ENCODE data around the gene ENTR1.
"Not testable (repeated sequence)": the region's sequence is repeated elsewhere in the genome, so short reads cannot be mapped to it uniquely, and the experiment has no call there.

ENTR1 gene

DNA sequence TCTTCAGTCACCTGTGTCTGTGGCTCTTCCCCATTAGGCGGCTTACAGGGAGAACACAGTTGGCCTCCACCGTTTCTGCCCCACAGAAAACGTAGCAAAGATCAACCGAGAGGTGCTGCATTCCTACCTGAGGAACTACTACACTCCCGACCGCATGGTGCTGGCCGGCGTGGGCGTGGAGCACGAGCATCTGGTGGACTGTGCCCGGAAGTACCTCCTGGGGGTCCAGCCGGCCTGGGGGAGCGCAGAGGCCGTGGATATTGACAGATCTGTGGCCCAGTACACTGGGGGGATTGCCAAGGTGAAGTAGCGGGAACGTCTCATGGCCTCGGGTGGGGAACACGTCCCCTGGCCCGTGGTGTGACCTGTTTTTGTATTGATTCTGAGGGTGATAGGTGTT, 6.5 kb upstream of the ENTR1 start:
- DNase-seq, result no peak

DNA sequence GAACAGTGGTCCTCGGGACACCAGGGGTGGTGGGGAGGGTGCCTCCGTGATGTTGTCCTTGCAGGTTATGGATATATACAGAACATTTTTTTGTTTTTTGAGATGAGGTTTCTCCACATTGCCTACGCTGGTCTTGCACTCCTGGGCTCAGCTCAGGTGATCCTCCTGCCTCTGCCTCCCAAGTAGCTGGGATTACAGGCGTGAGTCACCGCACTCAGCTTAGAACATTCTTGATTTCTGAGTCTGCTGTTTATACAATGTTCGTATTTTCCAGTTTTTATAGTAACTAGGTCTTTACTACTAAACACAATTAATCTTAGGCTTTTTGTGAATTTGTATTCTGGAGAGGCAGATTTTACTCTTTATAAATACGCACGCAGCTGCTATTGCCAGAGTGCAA, 6.0 kb upstream of the ENTR1 start:
- no peak for DNase-seq

GRCh38 chr9:136412962-136413361, 2.5 kb upstream of the ENTR1 start:
- no peak for DNase-seq

DNA sequence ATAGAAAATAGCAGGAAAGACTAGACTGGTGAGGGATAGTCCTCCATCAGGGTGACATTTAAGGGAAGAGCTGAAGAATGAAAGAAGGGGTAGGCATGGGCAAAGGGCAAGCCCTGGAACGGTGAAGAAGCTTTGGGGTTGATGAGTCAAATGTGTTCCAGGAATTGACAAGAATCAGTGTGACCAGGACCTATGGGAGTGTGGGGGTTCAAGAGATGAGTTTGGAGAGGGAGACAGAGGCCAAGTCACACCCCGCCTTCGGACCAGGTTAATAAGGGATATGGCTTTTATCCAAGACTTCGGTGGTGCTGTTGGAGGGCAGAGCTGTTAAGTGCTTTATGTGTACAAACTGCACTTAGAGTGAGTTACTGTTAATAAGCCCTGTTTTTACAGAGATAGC, 964 bp upstream of the ENTR1 start:
- DNase-seq, result no peak

DNA sequence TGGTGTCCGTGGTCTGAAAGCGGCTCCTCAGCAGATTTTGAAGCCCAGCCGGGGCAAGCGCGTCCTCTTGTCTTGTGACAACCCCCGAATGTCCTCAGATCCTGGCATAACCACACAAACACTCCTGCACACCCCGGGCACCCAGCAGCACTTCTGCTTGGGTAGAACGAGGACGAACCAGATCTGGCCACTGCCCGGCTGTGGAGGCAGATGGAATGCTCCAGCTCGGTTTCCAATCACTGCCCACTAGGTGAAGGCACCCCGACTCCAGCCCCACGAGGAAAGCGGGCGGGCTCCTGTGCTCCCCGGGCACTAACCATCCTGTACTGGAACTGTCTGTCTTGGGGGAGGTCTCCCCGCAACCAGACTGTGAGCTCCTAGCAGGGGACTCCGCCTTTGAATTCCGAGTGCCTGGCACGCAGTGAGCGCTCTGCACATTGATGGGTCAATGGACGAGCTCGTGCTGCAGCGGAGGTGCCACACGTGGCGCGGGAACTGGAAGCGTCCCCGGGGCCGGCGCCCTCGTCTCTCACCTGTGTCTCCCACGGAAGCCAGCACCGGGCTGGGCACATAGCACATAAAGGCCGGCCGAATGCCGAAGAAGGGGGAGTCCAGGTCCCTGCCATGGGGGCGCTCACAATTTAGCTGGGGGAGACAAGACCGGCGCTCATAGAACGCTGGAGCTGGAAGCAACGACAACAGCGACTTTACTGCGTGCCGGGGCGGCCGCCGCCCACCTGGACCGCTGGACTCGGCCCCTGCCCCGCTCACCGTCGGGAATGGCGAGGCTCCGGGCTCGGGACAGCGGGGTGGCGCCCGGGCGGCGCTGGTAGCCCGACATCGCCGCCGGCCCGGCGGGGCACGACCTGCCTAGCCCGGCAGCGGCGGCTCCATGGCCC, 608 bp downstream of the ENTR1 start:
- peak; percentile 35 for DNase-seq

- no peak for DNase-seq
Measured at GRCh38 chr9:136407911-136408310, 2.5 kb downstream of the ENTR1 start.

- not testable (repeated sequence) for DNase-seq
Measured at GRCh38 chr9:136407061-136407460, 3.4 kb downstream of the ENTR1 start.

- DNase-seq, result not testable (repeated sequence)
Measured at GRCh38 chr9:136405904-136406303, 4.5 kb downstream of the ENTR1 start.

DNA sequence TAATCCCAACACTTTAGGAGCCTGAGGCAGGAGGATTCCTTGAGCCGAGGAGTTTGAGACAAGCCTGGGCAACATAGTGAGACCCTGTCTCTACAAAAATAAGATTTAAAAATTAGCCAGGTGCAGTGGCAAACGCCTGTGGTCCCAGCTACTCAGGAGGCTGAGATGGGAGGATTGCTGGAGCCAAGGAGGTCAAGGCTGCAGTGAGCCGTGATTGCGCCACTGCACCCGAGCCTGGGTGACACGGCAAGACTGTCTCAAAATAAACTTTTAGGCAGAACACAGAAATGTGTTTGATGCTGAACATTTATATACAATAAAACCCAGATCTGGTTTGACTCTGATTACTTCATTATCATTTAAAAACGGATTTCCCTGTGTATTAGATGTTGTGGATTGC, 4.9 kb downstream of the ENTR1 start:
- no peak for DNase-seq

- DNase-seq, result no peak
Measured at GRCh38 chr9:136404801-136405136, 5.6 kb downstream of the ENTR1 start.

DNA sequence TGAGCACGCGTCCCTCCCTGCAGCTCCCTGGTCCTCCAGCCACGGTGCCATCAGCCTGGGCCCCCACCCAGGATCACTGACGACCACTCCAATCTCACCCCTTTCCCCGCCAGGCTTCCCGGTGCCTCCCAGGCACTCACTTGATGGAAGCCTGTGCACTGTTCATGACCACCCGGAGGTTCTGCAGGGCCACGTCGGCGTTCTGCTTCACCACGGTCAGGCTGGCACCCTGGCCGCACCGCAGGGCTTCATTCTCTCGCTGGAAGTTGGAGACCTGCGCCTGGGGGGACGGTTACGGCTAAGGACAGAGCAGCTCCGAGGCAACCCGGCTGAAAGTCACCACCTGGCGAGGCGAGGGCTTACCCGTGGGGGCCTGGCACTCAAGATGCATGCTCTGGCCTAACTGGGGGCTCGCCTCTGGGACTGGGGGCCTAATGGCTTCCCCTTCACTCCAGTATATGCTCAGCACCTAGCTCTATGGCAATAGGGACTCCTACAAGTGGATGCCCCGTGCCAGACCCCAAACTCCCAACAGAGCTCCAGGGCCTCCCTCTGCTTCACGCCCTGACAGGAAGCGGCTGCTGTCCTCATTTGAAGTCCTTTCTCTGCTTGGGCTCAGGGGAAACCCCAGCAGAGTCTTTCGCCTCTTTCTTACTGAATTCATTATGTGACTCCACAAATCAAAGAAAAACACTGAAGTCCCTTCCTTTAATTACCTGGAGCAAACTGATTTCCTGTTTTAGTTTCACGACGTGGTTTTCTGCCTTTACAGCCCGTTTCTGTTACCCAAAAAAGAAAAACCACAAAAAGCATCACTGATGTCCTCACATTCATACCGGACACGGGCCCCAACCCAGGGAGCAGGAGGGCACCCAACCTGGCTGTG, 6.3 kb downstream of the ENTR1 start:
- no peak for DNase-seq

DNA sequence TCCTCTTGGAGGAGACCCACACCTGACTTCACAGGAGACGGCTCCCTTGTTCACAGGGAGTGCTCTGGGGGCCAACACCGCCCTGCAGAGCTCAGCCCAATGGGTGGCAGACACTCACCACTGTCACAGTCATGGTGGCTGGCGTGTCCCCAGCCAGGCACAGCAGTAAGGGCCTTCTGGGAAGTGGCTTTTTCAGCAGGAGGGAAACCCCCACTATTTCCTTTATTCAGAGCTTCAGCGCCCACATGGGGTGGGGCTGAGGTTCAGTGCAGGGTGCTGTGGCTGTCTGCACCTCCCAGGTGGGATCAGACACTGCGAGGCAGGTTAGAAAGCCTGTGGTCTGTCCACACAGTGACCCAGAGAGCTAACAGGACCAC, 6.9 kb downstream of the ENTR1 start:
- no peak for DNase-seq

GRCh38 chr9:136402067-136402466, 8.3 kb downstream of the ENTR1 start:
- DNase-seq, result no peak

DNA sequence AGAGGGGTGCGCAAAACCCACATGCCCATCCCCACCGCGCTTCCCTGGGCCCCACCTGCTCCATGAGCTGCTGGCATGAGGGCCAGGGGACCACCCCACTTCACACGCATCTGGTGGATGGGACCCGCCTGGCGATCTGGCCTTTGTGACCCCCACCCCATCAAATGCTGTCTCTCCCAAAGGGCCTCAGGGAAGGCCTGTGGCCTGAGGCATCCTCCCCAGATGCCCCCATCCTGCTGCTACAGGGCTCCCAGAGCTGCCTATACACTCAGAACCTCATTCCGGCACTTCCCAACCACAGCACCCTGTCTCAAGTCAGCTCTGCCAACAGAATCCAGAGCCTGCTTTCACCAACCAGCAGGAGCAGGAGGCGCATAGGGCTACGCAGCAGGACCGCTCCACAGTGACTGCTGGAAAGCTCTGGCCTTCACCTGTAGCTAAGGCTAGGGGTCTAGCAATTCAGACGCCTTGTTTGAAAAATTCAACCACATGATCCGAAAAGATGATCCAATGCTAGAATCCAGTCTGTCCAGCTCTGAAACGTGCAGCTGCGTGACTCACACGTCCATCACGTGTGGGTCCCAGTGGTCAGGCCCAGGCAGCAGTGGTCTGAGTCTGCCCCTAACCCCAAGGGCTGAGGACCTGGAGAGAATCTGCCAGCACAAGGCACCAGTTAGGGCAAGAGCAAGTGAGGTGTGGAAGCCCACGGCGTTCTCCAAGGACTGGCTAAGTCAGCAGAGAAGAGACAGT, 9.1 kb downstream of the ENTR1 start:
- no peak for DNase-seq

DNA sequence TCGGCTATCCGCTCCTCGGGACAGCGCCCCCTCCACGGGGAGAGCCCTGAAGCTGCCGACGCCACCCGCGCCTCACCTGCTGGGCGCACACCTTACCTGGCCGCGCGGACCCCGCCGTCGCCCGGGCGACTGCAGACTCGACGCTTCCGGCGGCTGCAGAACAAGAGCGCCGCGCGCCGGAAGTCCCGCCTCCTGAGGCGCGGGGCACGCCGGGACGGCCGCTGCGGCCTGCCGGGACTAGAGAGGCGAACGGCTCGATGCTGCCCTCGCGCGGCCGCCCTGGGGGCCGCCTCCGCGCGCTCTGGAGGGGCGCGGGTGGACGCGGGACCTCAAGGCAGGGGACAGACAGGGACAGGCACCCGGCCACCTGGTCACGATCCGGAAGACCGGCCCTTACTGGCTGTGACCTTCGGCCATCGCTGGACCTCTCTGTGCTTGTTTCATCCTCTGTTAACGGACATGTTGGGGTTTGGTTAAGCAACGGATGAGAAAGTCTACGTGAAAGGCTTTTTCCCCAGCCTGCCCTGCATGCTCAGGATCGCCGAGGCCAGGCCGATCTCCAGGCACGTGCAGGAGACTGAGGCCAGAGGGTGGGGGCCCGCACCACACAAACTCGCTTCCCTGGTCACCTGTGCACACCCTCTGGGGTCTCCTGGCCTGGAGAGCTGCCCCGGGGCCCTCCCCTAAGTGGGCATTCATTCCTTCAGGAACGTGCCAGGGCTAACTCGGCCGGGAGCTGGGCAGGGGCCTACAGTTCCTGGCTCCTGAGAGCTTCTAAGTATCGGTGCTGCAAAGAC, 10.2 kb downstream of the ENTR1 start, which contains the start of gene SNAPC4:
Gene SNAPC4, minus strand, starts transcription at position 133 of the 797 bp plus-strand sequence. CDS start 1,742 bp downstream, outside the sequence.
- peak; percentile 84 for DNase-seq

GRCh38 chr9:136399176-136400037, 11.0 kb downstream of the ENTR1 start:
- no peak for DNase-seq

GRCh38 chr9:136398286-136398685, 12.1 kb downstream of the ENTR1 start:
- no peak for DNase-seq

GRCh38 chr9:136397643-136398042, 12.8 kb downstream of the ENTR1 start:
- no peak for DNase-seq

- no peak for DNase-seq
Measured at GRCh38 chr9:136396219-136396515, 14.2 kb downstream of the ENTR1 start.

DNA sequence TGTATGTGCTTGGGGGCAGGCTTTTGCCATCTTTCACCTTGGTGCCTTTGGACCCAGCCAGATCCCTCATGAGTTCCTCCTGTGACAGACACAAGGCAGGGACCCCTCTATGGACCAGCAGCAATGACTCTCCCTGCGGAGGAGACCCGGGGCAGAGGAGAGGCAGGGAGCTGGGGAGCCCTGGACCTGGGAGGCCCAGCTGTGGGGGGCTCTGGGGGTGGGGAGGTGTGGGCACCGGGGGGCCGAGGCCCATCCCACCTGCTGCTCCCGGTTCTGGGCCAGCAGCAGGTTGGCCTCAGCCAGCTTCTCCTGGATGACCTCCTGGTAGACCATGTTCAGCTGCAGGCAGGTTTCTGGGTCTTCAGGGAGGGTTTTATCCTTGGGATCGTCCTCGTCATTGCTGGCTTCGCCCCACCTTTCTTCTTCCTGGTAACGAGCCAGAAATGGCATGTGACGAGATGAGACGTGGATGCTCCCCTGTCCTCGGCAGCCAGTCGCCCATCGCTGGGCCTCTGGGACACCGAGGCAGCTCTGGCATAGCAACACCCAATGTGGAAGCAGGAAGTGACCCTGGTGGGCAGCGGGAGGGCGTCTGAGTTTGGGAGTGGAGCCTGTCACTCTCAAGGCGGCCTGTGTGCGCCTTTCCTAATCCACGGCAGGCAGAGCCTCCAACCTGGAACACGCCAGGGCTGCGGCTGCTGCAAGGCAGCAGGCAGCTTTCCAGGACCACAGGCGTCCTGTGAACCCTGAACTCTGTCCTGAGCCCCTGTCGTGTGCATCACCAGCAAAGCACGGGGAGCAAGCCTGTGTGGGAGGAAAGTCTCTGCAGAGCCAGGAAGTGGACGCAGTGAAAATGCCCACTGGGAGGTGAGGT, 14.8 kb downstream of the ENTR1 start:
- DNase-seq, result no peak

DNA sequence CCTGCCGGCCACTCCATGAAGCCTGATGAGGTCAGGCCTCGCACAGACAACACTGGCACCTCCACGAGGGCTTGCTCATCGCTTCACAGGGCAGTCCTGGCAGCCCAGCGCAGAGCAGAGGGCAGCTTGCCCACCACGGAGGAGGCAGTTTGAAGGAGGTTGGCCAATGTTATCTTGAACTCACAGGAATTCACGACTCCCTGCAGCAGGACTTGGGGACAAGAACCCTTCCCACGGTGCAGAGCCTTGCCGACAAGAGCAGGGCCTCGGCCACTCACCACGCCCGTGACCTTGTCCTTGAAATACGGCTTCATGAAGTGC, 15.4 kb downstream of the ENTR1 start:
- DNase-seq, result no peak

All from fibroblast of skin of right biceps (primary cell).